HCT116 (cell line): ENCODE data around the gene SERTAD2.

Experiments used
- EZH2phosphoT487 ChIP-seq: fragments of 200-600 bp; IDR thresholded peaks from 2 replicates; pipeline ENCODE4 v1.6.1; 2018; ENCODE audit warnings: antibody characterized with exemption, borderline replicate concordance
- TF ChIP-seq, protein P1 (sequence below): IDR thresholded peaks from 2 replicates; pipeline ENCODE4 v1.6.1; 2012; ENCODE audit warnings: low read depth

DNA sequence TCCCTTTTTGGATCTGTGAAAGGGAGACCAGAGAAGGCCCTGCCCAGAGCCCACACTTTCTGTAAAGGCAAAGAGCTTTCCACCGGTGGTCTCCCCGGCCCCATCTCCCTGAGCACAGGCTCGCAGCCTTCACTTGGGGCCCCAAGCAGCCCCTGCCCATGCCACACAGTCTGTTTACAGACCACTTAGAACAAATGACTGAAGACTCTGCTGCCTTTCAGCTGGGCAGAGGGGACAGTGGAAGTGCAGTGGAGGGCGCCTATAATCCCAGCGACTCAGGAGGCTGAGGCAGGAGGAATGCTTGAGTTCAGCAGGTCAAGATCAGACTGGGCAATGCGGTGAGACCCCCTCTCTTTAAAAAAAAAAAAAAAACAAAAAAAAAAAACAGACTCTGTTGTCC lies 28.9 kb downstream of the SERTAD2 start:
- TF ChIP-seq, protein P1, sequence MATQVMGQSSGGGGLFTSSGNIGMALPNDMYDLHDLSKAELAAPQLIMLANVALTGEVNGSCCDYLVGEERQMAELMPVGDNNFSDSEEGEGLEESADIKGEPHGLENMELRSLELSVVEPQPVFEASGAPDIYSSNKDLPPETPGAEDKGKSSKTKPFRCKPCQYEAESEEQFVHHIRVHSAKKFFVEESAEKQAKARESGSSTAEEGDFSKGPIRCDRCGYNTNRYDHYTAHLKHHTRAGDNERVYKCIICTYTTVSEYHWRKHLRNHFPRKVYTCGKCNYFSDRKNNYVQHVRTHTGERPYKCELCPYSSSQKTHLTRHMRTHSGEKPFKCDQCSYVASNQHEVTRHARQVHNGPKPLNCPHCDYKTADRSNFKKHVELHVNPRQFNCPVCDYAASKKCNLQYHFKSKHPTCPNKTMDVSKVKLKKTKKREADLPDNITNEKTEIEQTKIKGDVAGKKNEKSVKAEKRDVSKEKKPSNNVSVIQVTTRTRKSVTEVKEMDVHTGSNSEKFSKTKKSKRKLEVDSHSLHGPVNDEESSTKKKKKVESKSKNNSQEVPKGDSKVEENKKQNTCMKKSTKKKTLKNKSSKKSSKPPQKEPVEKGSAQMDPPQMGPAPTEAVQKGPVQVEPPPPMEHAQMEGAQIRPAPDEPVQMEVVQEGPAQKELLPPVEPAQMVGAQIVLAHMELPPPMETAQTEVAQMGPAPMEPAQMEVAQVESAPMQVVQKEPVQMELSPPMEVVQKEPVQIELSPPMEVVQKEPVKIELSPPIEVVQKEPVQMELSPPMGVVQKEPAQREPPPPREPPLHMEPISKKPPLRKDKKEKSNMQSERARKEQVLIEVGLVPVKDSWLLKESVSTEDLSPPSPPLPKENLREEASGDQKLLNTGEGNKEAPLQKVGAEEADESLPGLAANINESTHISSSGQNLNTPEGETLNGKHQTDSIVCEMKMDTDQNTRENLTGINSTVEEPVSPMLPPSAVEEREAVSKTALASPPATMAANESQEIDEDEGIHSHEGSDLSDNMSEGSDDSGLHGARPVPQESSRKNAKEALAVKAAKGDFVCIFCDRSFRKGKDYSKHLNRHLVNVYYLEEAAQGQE: no peak
- TF ChIP-seq EZH2phosphoT487: no peak
